Bronchial epithelial cell (primary cell): ENCODE data around the gene LGI4. TPM values are rescaled to one million over a fixed set of nuclear protein-coding genes. Genes with fewer than 3 reads are reported as not detected.

Source experiments
- DNase-seq: peaks from one replicate; pipeline ENCODE4 v3.0.0-alpha.2; 2010; ENCODE audit warnings: low read depth
- FAIRE-seq: peaks from 2 replicates; lab custom pipeline; 2011; peaks lifted over from hg19 to GRCh38; lab: Jason Lieb, UNC
- H3K27me3 ChIP-seq: 2 replicates; pipeline ENCODE4 v1.5.1; 2011; ENCODE audit warnings: low read length; ENCODE audit not compliant: control insufficient read depth, insufficient read depth
- H3K36me3 ChIP-seq: 2 replicates; pipeline ENCODE4 v1.5.1; 2011; ENCODE audit warnings: low read length; ENCODE audit not compliant: control insufficient read depth, insufficient read depth
- H3K4me3 ChIP-seq: 2 replicates; pipeline ENCODE4 v1.5.1; 2011; ENCODE audit warnings: mild to moderate bottlenecking, low read depth, low read length, control low read depth
- total RNA-seq: library from RNA; depleted of rRNA; stranded (reverse); fragments of >200 nt; gene quantifications from 2 replicates; pipeline ENCODE4 v1.2.1, GENCODE V29; 2014
- TF ChIP-seq, protein P1 (sequence below): IDR thresholded peaks from 2 replicates; pipeline ENCODE4 v1.5.1; 2011; ENCODE audit warnings: mild to moderate bottlenecking, moderate library complexity, low read length, control low read depth, inconsistent platforms; ENCODE audit not compliant: insufficient read depth, severe bottlenecking

Gene LGI4
- not detected in 2 replicates for total RNA-seq

DNA sequence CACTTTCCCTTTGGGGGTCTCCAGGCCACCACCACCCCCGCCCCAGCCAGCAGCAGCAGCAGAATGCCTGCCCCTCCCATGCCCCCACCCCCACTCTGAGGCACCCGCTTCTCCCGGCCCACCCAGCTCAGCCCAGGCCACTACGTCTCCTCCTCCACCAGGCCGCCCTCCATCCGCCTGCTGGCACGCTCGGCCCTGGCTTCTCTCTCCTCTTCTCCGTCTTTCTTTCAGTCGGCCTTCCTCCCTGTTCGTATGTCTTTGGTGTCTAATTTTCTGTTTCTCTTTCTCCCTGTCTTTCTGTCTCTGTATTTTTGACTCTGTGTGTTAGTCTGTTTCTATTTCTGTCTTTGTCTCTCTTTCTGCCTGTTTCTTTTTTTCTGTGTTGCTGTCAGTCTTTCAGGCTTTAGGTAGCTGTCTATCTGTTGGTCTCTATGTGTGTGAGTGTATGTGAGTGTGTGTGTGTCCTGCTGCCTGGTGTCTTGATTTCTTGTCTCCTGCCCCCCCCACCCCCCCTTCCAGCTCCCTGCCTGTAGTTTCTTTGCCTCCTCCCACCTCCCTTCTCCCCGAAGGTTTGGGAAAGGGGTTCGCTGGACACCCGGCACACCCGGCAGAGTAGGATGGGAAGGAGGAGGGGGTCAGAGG lies at the start of gene LGI4:
LGI4 (minus strand) TSS at position 459 of the 642 bp plus-strand sequence; CDS start at position 80, 379 bp downstream.
- no peak for FAIRE-seq
- no peak for DNase-seq
- H3K36me3 ChIP-seq, result no peaks in the 10 kb centered on the region
- H3K27me3 ChIP-seq, result no peaks in the 10 kb centered on the region
- H3K4me3 ChIP-seq, result no peak within 1 kb of the TSS
- TF ChIP-seq, protein P1, sequence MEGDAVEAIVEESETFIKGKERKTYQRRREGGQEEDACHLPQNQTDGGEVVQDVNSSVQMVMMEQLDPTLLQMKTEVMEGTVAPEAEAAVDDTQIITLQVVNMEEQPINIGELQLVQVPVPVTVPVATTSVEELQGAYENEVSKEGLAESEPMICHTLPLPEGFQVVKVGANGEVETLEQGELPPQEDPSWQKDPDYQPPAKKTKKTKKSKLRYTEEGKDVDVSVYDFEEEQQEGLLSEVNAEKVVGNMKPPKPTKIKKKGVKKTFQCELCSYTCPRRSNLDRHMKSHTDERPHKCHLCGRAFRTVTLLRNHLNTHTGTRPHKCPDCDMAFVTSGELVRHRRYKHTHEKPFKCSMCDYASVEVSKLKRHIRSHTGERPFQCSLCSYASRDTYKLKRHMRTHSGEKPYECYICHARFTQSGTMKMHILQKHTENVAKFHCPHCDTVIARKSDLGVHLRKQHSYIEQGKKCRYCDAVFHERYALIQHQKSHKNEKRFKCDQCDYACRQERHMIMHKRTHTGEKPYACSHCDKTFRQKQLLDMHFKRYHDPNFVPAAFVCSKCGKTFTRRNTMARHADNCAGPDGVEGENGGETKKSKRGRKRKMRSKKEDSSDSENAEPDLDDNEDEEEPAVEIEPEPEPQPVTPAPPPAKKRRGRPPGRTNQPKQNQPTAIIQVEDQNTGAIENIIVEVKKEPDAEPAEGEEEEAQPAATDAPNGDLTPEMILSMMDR, result no peak

- no peaks in the 10 kb centered on the region for H3K27me3 ChIP-seq
- TF ChIP-seq, protein P1, result no peak
- no peak for DNase-seq
- FAIRE-seq, result no peak
- H3K4me3 ChIP-seq, result no peak overlapping the region
- H3K36me3 ChIP-seq, result no peaks in the 10 kb centered on the region
Measured at GRCh38 chr19:35184267-35184666, 49.4 kb upstream of the LGI4 start.

GRCh38 chr19:35181387-35181786 lies 46.5 kb upstream of the LGI4 start:
- DNase-seq, result no peak
- TF ChIP-seq, protein P1, result no peak
- FAIRE-seq, result no peak
- H3K27me3 ChIP-seq, result no peaks in the 10 kb centered on the region
- H3K36me3 ChIP-seq, result no peaks in the 10 kb centered on the region
- no peak overlapping the region for H3K4me3 ChIP-seq

GRCh38 chr19:35179830-35180229 lies 45.0 kb upstream of the LGI4 start:
- no peak for FAIRE-seq
- H3K4me3 ChIP-seq, result no peak overlapping the region
- H3K36me3 ChIP-seq, result no peaks in the 10 kb centered on the region
- no peaks in the 10 kb centered on the region for H3K27me3 ChIP-seq
- DNase-seq, result no peak
- TF ChIP-seq, protein P1, result no peak

DNA sequence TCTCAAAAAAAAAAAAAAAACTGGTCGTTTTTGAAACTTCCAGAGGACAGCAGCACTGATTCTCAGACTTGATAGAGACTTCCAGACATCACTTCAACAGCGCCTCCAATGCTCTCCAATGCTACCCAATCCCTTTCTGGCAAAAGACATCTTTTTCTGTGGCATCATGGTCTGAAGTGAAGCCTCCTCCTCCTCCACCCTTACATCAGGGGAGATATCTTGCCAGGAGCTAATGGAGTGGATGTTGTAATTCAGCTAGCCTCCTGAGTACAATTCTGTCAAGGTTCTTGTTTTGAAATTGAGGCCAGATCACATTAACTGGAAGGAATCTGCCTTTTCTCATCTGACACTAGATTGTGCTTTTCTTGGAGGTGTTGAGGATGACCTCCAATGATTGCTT lies 43.8 kb upstream of the LGI4 start:
- TF ChIP-seq, protein P1, result no peak
- DNase-seq (no peak), FAIRE-seq (no peak)

More for the DNA sequence above, 43.8 kb upstream of the LGI4 start:
- no peak overlapping the region for H3K4me3 ChIP-seq
- H3K27me3 ChIP-seq, result no peaks in the 10 kb centered on the region
- no peaks in the 10 kb centered on the region for H3K36me3 ChIP-seq
